Rectal smooth muscle tissue (tissue), 1 donor: ENCODE measurements around the gene SPPL2A.

ENCODE experiments used
- H3K27ac ChIP-seq: one replicate; pipeline ENCODE4 v1.7.0; 2013; ENCODE audit warnings: low read depth, low read length, inconsistent platforms
- H3K27me3 ChIP-seq: one replicate; pipeline ENCODE4 v1.7.0; 2013; ENCODE audit warnings: low read length; ENCODE audit not compliant: control insufficient read depth, insufficient read depth
- H3K36me3 ChIP-seq: one replicate; pipeline ENCODE4 v1.7.0; 2013; ENCODE audit warnings: low read length; ENCODE audit not compliant: control insufficient read depth, insufficient read depth
- H3K4me1 ChIP-seq: one replicate; pipeline ENCODE4 v1.7.0; 2013; ENCODE audit warnings: low read length; ENCODE audit not compliant: control insufficient read depth, insufficient read depth
- H3K4me3 ChIP-seq: one replicate; pipeline ENCODE4 v1.7.0; 2013; ENCODE audit warnings: low read length
- H3K9ac ChIP-seq: one replicate; pipeline ENCODE4 v1.7.0; 2013; ENCODE audit warnings: low read length

The SPPL2A gene

DNA sequence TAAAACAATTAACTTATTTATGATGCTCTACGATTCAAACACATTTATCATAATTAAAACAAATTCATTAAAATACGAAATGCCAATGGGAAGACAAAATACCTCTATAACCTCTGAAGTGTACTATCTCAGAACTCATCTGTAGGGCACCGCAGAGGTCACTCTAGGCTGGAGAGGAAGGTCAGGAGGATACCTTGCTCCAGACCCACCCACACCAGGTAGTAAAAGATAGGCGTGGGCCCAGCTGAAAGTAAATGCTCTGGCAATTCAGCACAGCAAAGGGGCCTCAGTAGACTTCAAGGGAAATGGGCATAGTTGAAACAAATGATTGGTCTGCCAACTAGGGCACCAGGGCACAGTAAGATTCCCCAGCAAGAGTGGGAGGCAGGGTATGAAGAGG is 26.0 kb upstream of the SPPL2A start:
- H3K36me3 ChIP-seq = no peaks in the 10 kb centered on the region
- H3K9ac ChIP-seq = no peak overlapping the region
- H3K4me1 ChIP-seq = no peaks in the 10 kb centered on the region
- H3K27me3 ChIP-seq = no peaks in the 10 kb centered on the region
- no peak overlapping the region for H3K4me3 ChIP-seq
- H3K27ac ChIP-seq = no peak overlapping the region

DNA sequence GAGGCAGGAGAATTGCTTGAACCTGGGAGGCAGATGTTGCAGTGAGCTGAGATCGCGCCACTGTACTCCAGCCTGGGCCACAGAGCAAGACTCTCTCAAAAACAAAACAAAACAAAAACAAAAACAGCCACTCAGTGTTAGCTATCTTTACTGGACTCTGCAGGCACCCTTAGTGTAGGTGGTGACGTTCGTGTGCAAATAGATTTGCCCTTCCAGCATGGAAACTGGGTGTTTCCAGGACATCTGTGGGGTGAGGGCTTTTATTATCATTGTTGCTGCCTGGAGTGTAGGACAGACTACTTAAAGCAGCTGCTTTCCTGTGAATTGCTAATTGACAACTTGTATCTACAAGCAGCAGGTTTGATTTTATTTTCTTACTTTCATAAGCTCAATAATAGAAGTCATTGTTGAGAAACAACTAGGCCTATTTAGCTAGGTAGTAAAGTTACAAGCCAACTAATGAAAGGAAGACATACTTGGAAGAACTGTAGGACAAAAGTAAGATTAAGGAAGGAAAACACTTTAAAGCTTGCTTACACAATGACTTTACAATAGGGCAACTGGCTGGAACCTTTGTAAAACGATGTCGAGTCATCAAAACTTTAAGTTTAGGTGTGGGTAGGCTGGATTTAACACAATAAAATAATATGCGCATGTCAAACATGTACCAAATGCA is 25.4 kb upstream of the SPPL2A start:
- Histone ChIP-seq H3K9ac (no peak overlapping the region), H3K4me1 (no peaks in the 10 kb centered on the region), H3K4me3 (no peak overlapping the region), H3K27ac (no peak overlapping the region), H3K36me3 (no peaks in the 10 kb centered on the region), H3K27me3 (no peaks in the 10 kb centered on the region)

DNA sequence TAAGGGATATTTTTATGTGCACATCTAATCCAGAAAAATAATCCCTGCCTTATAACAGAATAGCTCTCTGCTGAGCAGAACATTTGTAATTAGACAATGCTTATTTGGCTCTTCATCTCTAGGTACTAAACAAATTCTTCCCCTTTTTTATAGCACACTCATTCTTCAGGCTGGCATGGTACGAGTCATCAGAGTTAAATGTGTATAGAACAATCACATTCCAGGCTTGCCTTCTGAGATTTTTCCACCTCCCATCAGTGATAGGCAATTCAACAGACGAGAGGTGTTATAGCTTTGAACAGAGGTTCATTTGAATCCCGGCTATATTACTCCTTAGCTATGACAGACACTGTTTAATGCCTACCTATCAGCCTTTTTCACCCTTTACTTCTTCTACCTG is 21.4 kb upstream of the SPPL2A start:
- Histone ChIP-seq H3K27ac (no peak overlapping the region), H3K4me1 (peaks cover 3% of the 10 kb centered on the region), H3K36me3 (no peaks in the 10 kb centered on the region), H3K9ac (no peak overlapping the region), H3K27me3 (no peaks in the 10 kb centered on the region), H3K4me3 (no peak overlapping the region)

DNA sequence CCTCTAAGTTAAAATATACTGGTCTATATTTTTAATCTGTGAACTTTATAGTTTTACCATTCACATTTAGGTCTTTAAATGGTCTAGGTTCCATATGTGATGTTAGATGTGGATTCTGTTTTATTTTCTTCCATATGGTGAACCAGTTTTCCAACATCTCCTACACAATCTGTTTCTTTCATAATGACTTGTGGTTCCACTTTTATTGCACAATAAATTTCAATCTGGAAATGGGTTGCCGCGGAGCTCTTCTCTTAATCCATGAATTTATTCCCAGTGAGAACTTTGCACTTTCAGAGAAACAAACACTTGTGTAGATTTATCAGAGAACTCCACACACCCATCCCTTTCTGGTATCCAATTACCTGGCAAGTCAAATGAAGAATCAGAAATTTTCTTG is 20.9 kb upstream of the SPPL2A start:
- H3K4me3 ChIP-seq = no peak overlapping the region
- H3K4me1 ChIP-seq = peaks cover 3% of the 10 kb centered on the region
- H3K9ac ChIP-seq = no peak overlapping the region
- H3K27ac ChIP-seq = no peak overlapping the region
- H3K36me3 ChIP-seq = no peaks in the 10 kb centered on the region
- no peaks in the 10 kb centered on the region for H3K27me3 ChIP-seq

DNA sequence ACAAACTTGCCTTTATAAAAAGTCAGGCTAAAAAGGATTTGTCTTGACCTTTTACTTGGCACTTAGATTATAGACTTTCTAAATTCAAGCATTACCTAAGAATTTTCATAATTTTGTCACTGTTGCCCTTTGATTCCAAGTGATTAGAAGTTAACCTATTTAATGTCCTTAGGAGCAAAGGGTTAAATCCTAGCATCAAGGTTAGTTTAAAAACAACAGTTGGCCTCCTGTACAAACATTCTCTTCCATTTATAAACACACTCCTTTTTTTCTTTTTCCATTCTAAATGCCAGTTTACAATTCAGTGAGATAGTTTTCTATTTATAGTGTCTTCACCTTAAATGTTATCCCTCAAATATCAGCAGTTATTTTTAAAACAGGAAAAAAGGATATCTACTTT is 18.4 kb upstream of the SPPL2A start:
- H3K4me1 ChIP-seq = peaks cover 3% of the 10 kb centered on the region
- H3K27ac ChIP-seq = no peak overlapping the region

DNA sequence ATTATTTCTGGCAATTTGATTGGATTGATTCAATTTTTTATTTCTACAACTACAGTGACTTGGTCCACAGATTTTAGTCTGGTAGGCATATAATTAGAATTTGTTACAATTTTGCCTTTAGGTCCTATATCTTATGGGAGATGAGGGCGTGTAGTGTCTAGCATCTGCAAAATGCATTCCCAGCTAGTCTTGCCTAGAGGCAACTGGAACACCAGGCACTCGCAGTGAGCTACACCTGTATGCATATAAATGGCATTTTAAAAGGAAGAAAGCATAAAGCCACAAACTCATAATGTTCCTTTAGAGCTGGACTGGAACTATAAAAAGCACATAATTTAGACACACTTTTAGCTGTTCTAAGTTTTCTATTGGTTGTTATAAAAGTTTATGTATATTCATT is 17.9 kb upstream of the SPPL2A start:
- Histone ChIP-seq H3K4me1 (peaks cover 3% of the 10 kb centered on the region), H3K36me3 (no peaks in the 10 kb centered on the region), H3K27me3 (no peaks in the 10 kb centered on the region), H3K9ac (no peak overlapping the region), H3K4me3 (no peak overlapping the region), H3K27ac (no peak overlapping the region)

More for the DNA sequence above, 18.4 kb upstream of the SPPL2A start:
- H3K27me3 ChIP-seq = no peaks in the 10 kb centered on the region
- H3K4me3 ChIP-seq = no peak overlapping the region
- H3K36me3 ChIP-seq = no peaks in the 10 kb centered on the region
- H3K9ac ChIP-seq = no peak overlapping the region

DNA sequence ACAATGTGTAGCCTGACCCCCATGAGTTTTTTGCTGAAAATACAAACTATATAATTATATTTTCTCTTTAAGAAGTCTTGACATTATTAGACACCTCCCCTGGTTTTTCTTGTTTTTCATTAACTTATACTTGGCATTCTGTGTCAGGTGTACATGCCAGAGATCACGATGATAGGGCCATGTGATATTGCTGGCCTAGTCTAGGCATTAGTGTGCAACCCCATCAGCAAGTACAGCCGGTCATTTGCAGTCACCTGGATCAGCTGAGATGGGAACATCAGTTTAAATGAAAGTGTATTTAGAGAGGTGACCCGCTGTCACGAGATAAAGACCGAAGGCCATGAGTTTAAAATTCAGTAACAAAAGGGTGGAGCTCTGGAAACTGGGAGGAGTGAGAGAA is 12.6 kb upstream of the SPPL2A start:
- H3K27ac ChIP-seq = no peak overlapping the region
- H3K4me1 ChIP-seq = no peaks in the 10 kb centered on the region
- no peak overlapping the region for H3K9ac ChIP-seq
- no peaks in the 10 kb centered on the region for H3K36me3 ChIP-seq
- no peak overlapping the region for H3K4me3 ChIP-seq
- H3K27me3 ChIP-seq = no peaks in the 10 kb centered on the region

DNA sequence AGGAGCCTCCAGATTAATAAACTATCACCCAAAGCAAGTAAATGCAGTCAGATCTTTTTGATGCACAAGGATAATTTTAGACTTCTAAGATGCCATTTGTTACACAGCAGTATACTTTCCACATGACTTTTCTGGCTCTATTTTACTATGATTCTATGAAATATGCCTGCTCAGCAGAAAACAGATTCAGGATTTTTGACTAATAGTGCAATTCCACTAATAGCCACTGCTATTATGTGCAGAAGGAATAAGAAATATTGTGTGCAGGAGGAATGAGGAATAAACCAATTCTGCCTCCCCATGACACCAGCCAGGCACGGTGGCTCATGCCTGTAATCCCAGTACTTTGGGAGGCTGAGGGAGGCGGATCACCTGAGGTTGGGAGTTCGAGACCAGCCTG is 11.5 kb upstream of the SPPL2A start:
- no peaks in the 10 kb centered on the region for H3K36me3 ChIP-seq
- no peak overlapping the region for H3K4me3 ChIP-seq
- no peak overlapping the region for H3K27ac ChIP-seq
- no peaks in the 10 kb centered on the region for H3K4me1 ChIP-seq
- H3K9ac ChIP-seq = no peak overlapping the region
- H3K27me3 ChIP-seq = no peaks in the 10 kb centered on the region

DNA sequence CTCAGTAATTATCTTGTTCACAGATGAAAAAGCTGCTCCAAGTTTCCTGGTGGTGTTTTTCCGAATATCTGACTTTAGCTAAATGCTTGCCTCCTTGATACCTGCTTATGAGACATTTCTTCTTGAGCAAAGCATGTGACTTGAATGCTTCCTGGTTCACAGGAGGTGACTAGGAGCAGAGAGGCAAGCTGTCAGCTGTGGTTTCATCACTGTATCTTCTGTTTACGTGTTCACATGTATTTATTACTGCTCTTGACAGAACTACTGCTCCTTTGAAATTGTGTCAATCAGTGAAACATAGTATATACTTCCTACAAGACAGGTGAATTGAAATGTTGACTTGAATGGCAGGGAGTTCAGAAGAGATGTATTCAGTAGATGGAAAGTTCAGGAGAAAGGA is 8.9 kb upstream of the SPPL2A start:
- H3K27me3 ChIP-seq = no peaks in the 10 kb centered on the region
- H3K27ac ChIP-seq = no peak overlapping the region
- H3K36me3 ChIP-seq = no peaks in the 10 kb centered on the region

DNA sequence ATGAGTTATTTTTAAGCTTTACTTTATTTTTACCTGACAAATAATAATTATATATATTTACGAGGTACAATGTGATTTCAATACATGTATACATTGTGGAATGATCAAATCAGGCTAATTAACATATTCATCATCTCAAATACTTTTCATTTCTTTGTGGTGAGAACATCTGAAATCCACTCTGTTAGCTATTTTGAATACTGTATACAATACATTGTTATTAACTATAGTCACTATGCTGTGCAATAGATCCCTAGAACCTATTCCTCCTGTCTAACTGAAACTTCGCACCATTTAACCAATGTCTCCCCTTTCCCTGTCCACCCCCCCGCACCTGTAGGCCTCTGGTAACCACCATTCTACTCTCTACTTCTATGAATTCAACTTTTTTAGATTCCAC is 7.9 kb upstream of the SPPL2A start:
- no peak overlapping the region for H3K9ac ChIP-seq
- H3K27me3 ChIP-seq = no peaks in the 10 kb centered on the region
- H3K4me1 ChIP-seq = no peaks in the 10 kb centered on the region
- no peak overlapping the region for H3K27ac ChIP-seq
- no peaks in the 10 kb centered on the region for H3K36me3 ChIP-seq
- no peak overlapping the region for H3K4me3 ChIP-seq

More for the DNA sequence above, 8.9 kb upstream of the SPPL2A start:
- Histone ChIP-seq H3K4me3 (no peak overlapping the region), H3K4me1 (no peaks in the 10 kb centered on the region), H3K9ac (no peak overlapping the region)

DNA sequence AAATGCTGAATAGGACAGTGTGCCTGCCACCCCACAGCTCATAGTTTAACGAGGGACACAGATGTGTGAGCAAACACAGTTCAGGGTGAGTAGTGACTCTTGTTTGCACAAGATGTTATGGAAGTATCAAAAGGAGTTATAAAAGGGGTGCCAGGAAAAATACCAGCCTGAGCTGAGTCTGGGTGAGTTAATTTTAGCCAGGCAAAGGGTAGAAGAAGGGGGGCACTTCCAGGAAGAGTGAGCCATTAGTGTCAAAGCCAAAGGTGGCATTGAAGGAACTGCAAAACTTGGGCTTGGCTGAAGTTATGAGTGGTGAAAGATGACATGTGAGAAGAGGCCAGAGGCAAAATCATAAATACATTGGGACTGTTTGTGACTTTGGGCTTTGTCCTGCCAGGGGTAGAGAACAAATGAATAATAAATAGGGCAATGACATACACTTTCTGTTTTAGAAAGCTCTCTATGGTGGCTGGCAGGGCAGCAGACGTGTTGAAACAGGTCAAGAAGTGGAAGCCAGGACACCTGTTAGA is 1.9 kb upstream of the SPPL2A start:
- H3K4me3 ChIP-seq = no peak overlapping the region

DNA sequence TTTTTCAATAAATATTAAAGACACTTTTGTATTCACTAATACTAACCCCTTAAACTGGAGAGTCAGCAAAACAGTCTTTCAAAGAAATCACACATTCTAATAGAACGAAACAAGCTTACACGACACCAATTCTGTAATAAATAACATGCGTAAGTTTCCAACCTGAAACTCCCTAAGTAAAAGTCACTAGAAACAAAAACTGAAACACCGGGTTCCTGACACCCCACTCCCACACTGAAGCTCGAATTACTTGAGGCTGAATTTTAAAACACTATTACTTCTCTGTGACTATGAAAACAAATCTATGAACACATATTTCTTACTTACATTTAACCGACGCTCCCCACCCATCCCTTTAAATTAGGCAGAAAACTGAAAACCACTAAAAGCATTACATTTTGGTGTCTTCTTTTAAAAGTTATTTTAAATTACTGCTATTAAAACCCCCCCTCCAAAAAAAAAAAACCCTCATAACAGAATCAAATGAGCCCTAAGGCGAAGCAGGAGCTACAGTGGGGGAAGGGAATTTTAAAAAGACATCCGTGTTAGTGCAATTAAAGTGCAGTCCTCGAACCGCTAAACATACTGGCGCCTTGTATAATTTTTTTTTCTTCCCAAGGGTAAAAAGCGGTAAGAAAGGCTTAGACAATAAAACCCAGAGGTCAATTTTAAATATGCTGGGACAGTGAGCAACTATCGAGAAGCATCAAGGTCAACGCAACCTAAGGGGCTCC is 878 bp downstream of the SPPL2A start:
- Histone ChIP-seq H3K36me3 (no peaks in the 10 kb centered on the region), H3K27ac (peak overlapping the region; percentile 96), H3K9ac (peak overlapping the region; percentile 77), H3K4me3 (peak overlapping the region; percentile 86), H3K27me3 (no peaks in the 10 kb centered on the region), H3K4me1 (peaks cover 9% of the 10 kb centered on the region)

More for the DNA sequence above, 1.9 kb upstream of the SPPL2A start:
- Histone ChIP-seq H3K4me1 (peaks cover 9% of the 10 kb centered on the region), H3K27ac (no peak overlapping the region), H3K36me3 (no peaks in the 10 kb centered on the region), H3K27me3 (no peaks in the 10 kb centered on the region), H3K9ac (no peak overlapping the region)
